Measurements from ENCODE around the gene MAML3.

MAML3 gene

GRCh38 chr4:139892973-139893736 lies 260.8 kb downstream of the MAML3 start:
- TF ChIP-seq, protein P1, sequence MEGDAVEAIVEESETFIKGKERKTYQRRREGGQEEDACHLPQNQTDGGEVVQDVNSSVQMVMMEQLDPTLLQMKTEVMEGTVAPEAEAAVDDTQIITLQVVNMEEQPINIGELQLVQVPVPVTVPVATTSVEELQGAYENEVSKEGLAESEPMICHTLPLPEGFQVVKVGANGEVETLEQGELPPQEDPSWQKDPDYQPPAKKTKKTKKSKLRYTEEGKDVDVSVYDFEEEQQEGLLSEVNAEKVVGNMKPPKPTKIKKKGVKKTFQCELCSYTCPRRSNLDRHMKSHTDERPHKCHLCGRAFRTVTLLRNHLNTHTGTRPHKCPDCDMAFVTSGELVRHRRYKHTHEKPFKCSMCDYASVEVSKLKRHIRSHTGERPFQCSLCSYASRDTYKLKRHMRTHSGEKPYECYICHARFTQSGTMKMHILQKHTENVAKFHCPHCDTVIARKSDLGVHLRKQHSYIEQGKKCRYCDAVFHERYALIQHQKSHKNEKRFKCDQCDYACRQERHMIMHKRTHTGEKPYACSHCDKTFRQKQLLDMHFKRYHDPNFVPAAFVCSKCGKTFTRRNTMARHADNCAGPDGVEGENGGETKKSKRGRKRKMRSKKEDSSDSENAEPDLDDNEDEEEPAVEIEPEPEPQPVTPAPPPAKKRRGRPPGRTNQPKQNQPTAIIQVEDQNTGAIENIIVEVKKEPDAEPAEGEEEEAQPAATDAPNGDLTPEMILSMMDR (IDR thresholded peaks at IDR 0.05; ENCODE audit: low read depth, low read length, missing control alignments), result no peak
- H3K4me3 ChIP-seq (ENCODE audit: low read depth, low read length), result no peak overlapping the region
- DNase-seq (ENCODE audit: low read depth), result no peak

GRCh38 chr4:139890816-139891215 lies 263.2 kb downstream of the MAML3 start:
- no peak for DNase-seq (ENCODE audit: low read depth)
- TF ChIP-seq, protein P1 (IDR thresholded peaks at IDR 0.05; ENCODE audit: low read depth, low read length, missing control alignments), result no peak
- no peak overlapping the region for H3K4me3 ChIP-seq (ENCODE audit: low read depth, low read length)

GRCh38 chr4:139889901-139890300 lies 264.1 kb downstream of the MAML3 start:
- DNase-seq (ENCODE audit: low read depth), result no peak
- H3K4me3 ChIP-seq (ENCODE audit: low read depth, low read length), result no peak overlapping the region
- TF ChIP-seq, protein P1 (IDR thresholded peaks at IDR 0.05; ENCODE audit: low read depth, low read length, missing control alignments), result no peak

DNA sequence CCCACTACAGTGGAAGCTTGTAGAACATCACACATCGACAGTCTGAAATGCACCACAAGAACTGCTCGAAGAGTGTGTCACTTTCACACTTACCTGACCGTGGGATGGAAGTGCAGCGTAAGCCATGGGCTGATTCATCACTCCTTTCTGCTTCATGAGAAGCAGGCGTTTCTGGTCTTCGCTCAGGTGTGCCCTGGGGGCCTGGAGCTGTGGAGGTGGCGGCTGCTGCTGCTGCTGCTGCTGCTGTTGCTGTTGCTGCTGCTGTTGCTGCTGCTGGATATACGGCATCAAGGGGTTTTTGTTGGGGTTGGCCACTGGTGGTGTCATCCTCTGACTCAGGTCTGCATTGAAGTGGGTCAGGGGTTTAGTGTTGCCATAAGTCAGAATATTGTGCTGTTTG lies 264.7 kb downstream of the MAML3 start:
- H3K4me3 ChIP-seq (ENCODE audit: low read depth, low read length), result no peak overlapping the region
- TF ChIP-seq, protein P1 (IDR thresholded peaks at IDR 0.05; ENCODE audit: low read depth, low read length, missing control alignments), result no peak

GRCh38 chr4:139887962-139888735 lies 265.8 kb downstream of the MAML3 start:
- no peak overlapping the region for H3K4me3 ChIP-seq (ENCODE audit: low read depth, low read length)
- DNase-seq (ENCODE audit: low read depth), result no peak
- TF ChIP-seq, protein P1 (IDR thresholded peaks at IDR 0.05; ENCODE audit: low read depth, low read length, missing control alignments), result no peak

More for the DNA sequence above, 264.7 kb downstream of the MAML3 start:
- DNase-seq (ENCODE audit: low read depth), result no peak

GRCh38 chr4:139887376-139887802 lies 266.6 kb downstream of the MAML3 start:
- TF ChIP-seq, protein P1 (IDR thresholded peaks at IDR 0.05; ENCODE audit: low read depth, low read length, missing control alignments), result no peak
- no peak for DNase-seq (ENCODE audit: low read depth)
- no peak overlapping the region for H3K4me3 ChIP-seq (ENCODE audit: low read depth, low read length)
